WTC11 (cell line): ENCODE data around the gene SIX6. TPM values are rescaled to one million over a fixed set of nuclear protein-coding genes. Genes with fewer than 3 reads are reported as not detected.

Source experiments
- ATAC-seq: fragments of 200-7000 bp; cut with Tn5 transposase; 2 replicates; pipeline ENCODE4 v1.10.0; 2021; ENCODE audit warnings: mild to moderate bottlenecking, moderate library complexity
- CTCF ChIA-PET: fragments of 300-600 bp; sonication (Branson Sonifier 250); formaldehyde crosslinking; loops from one replicate; lab custom pipeline; 2021; ENCODE audit warnings: antibody characterized with exemption; lab: Charles Lee
- POLR2A ChIA-PET: fragments of 350-600 bp; sonication (Branson Sonifier 250); formaldehyde crosslinking; loops from one replicate; lab custom pipeline; 2021; ENCODE audit warnings: antibody characterized with exemption; lab: Charles Lee
- DNase-seq: peaks from one replicate; pipeline ENCODE4 v3.0.0; 2021; ENCODE audit warnings: low spot score
- H3K27ac Mint-ChIP-seq: 2 replicates; pipeline ENCODE4 v1.8.0; 2021; ENCODE audit warnings: mixed read lengths
- H3K27me3 Mint-ChIP-seq: 2 replicates; pipeline ENCODE4 v1.8.0; 2021; ENCODE audit warnings: low read depth, mild to moderate bottlenecking, moderate library complexity, mixed read lengths
- H3K36me3 Mint-ChIP-seq: 2 replicates; pipeline ENCODE4 v1.8.0; 2021; ENCODE audit warnings: mixed read lengths
- H3K4me1 Mint-ChIP-seq: 2 replicates; pipeline ENCODE4 v1.8.0; 2022; ENCODE audit warnings: mixed read lengths
- H3K4me3 Mint-ChIP-seq: 2 replicates; pipeline ENCODE4 v1.8.0; 2021; ENCODE audit warnings: mild to moderate bottlenecking, moderate library complexity, mixed read lengths
- H3K9me3 Mint-ChIP-seq: 2 replicates; pipeline ENCODE4 v1.8.0; 2021; ENCODE audit warnings: mixed read lengths
- ATF3 ChIP-seq: sonication (generic); formaldehyde crosslinking; conservative IDR thresholded peaks from 2 replicates; pipeline ENCODE4 v1.8.1; 2022; ENCODE audit warnings: mild to moderate bottlenecking, missing genetic modification reagents
- ATF6 ChIP-seq: sonication (generic); formaldehyde crosslinking; IDR thresholded peaks from 2 replicates; pipeline ENCODE4 v1.8.1; 2023; ENCODE audit warnings: mild to moderate bottlenecking, missing genetic modification reagents
- CDX4 ChIP-seq: fragments of 250-450 bp; sonication (Bioruptor Pico); IDR thresholded peaks from 2 replicates; pipeline ENCODE4 v1.9.0; 2021; ENCODE audit warnings: moderate library complexity, mild to moderate bottlenecking, inconsistent platforms, borderline replicate concordance
- E2F1 ChIP-seq: sonication (generic); formaldehyde crosslinking; IDR thresholded peaks from 2 replicates; pipeline ENCODE4 v1.8.0; 2022; ENCODE audit warnings: mild to moderate bottlenecking, missing genetic modification reagents
- HMGA2 ChIP-seq: fragments of 250-450 bp; sonication (Bioruptor Pico); IDR thresholded peaks from 2 replicates; pipeline ENCODE4 v1.4.0; 2021; ENCODE audit warnings: mild to moderate bottlenecking, moderate library complexity
- NR1H2 ChIP-seq: sonication (generic); formaldehyde crosslinking; IDR thresholded peaks from 2 replicates; pipeline ENCODE4 v1.9.0; 2021; ENCODE audit warnings: mild to moderate bottlenecking, moderate library complexity, missing genetic modification reagents
- PREB ChIP-seq: sonication (generic); formaldehyde crosslinking; IDR thresholded peaks from 2 replicates; pipeline ENCODE4 v1.8.1; 2022; ENCODE audit warnings: mild to moderate bottlenecking, missing genetic modification reagents, moderate library complexity, borderline replicate concordance
- SMAD4 ChIP-seq: sonication (generic); formaldehyde crosslinking; IDR thresholded peaks from 2 replicates; pipeline ENCODE4 v1.8.0; 2022; ENCODE audit warnings: mild to moderate bottlenecking, missing genetic modification reagents
- STAT6 ChIP-seq: sonication (generic); formaldehyde crosslinking; conservative IDR thresholded peaks from 2 replicates; pipeline ENCODE4 v1.8.1; 2023; ENCODE audit warnings: mild to moderate bottlenecking, low read depth, missing genetic modification reagents, moderate library complexity
- TEAD4 ChIP-seq: sonication (generic); formaldehyde crosslinking; IDR thresholded peaks from 2 replicates; pipeline ENCODE4 v1.8.0; 2022; ENCODE audit warnings: mild to moderate bottlenecking, missing genetic modification reagents
- ZBTB43 ChIP-seq: sonication (generic); formaldehyde crosslinking; IDR thresholded peaks from 2 replicates; pipeline ENCODE4 v1.8.1; 2023; ENCODE audit warnings: mild to moderate bottlenecking, missing genetic modification reagents
- ZNF121 ChIP-seq: sonication (generic); formaldehyde crosslinking; IDR thresholded peaks from 2 replicates; pipeline ENCODE4 v1.8.0; 2023; ENCODE audit warnings: missing genetic modification reagents
- ZNF263 ChIP-seq: sonication (generic); formaldehyde crosslinking; IDR thresholded peaks from 2 replicates; pipeline ENCODE4 v1.8.1; 2022; ENCODE audit warnings: low read depth, mild to moderate bottlenecking, moderate library complexity, missing genetic modification reagents
- ZNF425 ChIP-seq: fragments of 250-450 bp; sonication (Bioruptor Pico); conservative IDR thresholded peaks from 2 replicates; pipeline ENCODE4 v1.9.0; 2021; ENCODE audit warnings: mild to moderate bottlenecking
- ZNF532 ChIP-seq: fragments of 250-450 bp; sonication (Bioruptor Pico); IDR thresholded peaks from 2 replicates; pipeline ENCODE4 v1.9.0; 2021; ENCODE audit warnings: mild to moderate bottlenecking, borderline replicate concordance
- total RNA-seq: library from RNA; stranded (reverse); gene quantifications from 3 replicates; pipeline ENCODE4 v1.2.3, GENCODE V29; 2021

The SIX6 gene
- total RNA-seq, 1 experiment from 2014 or later, result 0.07 TPM

- TF ChIP-seq ZNF425, result no peak
- no peak for TF ChIP-seq ZNF263
- no peak for TF ChIP-seq NR1H2 (CRISPR knock-in tag)
- TF ChIP-seq ZNF121 (CRISPR knock-in tag), result no peak
- TF ChIP-seq SMAD4 (CRISPR knock-in tag), result no peak
- TF ChIP-seq ZNF532 (CRISPR knock-in tag), result no peak
- no peak for TF ChIP-seq PREB (CRISPR knock-in tag)
- TF ChIP-seq ATF3, result no peak
- TF ChIP-seq, all 79 proteins: peak for 21
Measured at GRCh38 chr14:60485598-60486251, 23.2 kb upstream of the SIX6 start, which contains the start of gene C14orf39 (continued).

GRCh38 chr14:60487211-60487610, 21.7 kb upstream of the SIX6 start:
- CTCF ChIA-PET, result interaction anchor here (1.1 to 2.0 kb wide), 2 partner anchors 137 to 155 kb away, joined by 6 to 9 read pairs; no protein-coding TSS in a partner anchor

GRCh38 chr14:60488175-60488574, 20.8 kb upstream of the SIX6 start:
- POLR2A ChIA-PET, result no interaction called here
- no peak overlapping the region for H3K4me3 Mint-ChIP-seq
- no peaks in the 10 kb centered on the region for H3K36me3 Mint-ChIP-seq
- no peaks in the 10 kb centered on the region for H3K9me3 Mint-ChIP-seq
- no peak for ATAC-seq
- no peak for DNase-seq
- H3K27me3 Mint-ChIP-seq, result peaks cover 2% of the 10 kb centered on the region; the same call in 1 of the 2 replicates
- 0 out of 2 replicates have a peak, but pooled peaks cover 3% of the 10 kb centered on the region for H3K4me1 Mint-ChIP-seq
- no peak overlapping the region for H3K27ac Mint-ChIP-seq
- CTCF ChIA-PET, result interaction anchor here (1.3 kb wide), 1 partner anchor 156 kb away, joined by 3 read pairs; no protein-coding TSS in a partner anchor
- TF ChIP-seq ATF6 (CRISPR knock-in tag) (no peak), ZBTB43 (CRISPR knock-in tag) (no peak), E2F1 (CRISPR knock-in tag) (no peak), STAT6 (no peak)

More at GRCh38 chr14:60487211-60487610, 21.7 kb upstream of the SIX6 start:
- POLR2A ChIA-PET, result no interaction called here
- Mint-ChIP-seq H3K4me3 (no peak overlapping the region), H3K9me3 (no peaks in the 10 kb centered on the region)
- ATAC-seq, result no peak
- no peak for TF ChIP-seq CDX4 (CRISPR knock-in tag)
- TF ChIP-seq NR1H2 (CRISPR knock-in tag), result no peak
- no peak for TF ChIP-seq HMGA2 (CRISPR knock-in tag)
- no peak for TF ChIP-seq TEAD4 (CRISPR knock-in tag)
- TF ChIP-seq, all 79 proteins: peak for 0
- Mint-ChIP-seq H3K4me1 (peaks cover 3% of the 10 kb centered on the region; the same call in 1 of the 2 replicates), H3K27me3 (peaks cover 2% of the 10 kb centered on the region; the same call in 1 of the 2 replicates), H3K36me3 (no peaks in the 10 kb centered on the region), H3K27ac (no peak overlapping the region)
- DNase-seq, result no peak
